Fibroblast of lung (primary cell): ENCODE data around the gene TLR6.

Experiments
- EZH2 ChIP-seq: IDR thresholded peaks from 2 replicates; pipeline ENCODE4 v1.5.1; 2012; ENCODE audit warnings: low read length, control low read depth, mild to moderate bottlenecking; ENCODE audit errors: missing control alignments
- TF ChIP-seq, protein P1 (sequence below), 2 donors: IDR thresholded peaks in 1 of 2; conservative IDR thresholded peaks in 1 of 2; 1 replicate in 1 of 2; 2 replicates in 1 of 2; pipeline ENCODE4 v1.5.1; 2011 to 2012; ENCODE audit warnings: low read length in 2 of 2, control low read depth in 1 of 2, inconsistent platforms in 1 of 2, low read depth in 1 of 2, mild to moderate bottlenecking in 1 of 2

DNA sequence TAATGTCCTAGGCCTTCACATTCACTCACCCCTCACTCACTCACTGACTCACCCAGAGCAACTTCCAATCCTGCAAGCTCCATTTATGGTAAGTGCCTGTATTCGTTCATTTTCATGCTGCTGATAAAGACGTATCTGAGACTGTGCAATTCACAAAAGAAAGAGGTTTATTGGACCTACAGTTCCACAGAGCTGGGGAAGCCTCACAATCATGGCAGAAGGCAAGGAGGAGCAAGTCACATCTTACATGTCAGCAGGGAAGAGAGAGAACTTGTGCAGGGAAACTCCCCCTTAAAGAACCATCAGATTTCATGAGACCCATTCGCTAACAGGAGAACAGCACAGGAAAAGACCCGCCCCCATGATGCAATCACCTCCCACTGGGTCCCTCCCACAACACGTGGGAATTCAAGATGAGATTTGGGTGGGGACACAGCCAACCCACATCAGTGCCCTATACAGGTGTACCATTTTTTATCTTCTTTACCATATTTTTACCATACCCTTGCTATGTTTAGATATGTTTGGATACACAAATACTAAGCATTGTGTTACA, 33.8 kb downstream of the TLR6 start:
- TF ChIP-seq, protein P1, sequence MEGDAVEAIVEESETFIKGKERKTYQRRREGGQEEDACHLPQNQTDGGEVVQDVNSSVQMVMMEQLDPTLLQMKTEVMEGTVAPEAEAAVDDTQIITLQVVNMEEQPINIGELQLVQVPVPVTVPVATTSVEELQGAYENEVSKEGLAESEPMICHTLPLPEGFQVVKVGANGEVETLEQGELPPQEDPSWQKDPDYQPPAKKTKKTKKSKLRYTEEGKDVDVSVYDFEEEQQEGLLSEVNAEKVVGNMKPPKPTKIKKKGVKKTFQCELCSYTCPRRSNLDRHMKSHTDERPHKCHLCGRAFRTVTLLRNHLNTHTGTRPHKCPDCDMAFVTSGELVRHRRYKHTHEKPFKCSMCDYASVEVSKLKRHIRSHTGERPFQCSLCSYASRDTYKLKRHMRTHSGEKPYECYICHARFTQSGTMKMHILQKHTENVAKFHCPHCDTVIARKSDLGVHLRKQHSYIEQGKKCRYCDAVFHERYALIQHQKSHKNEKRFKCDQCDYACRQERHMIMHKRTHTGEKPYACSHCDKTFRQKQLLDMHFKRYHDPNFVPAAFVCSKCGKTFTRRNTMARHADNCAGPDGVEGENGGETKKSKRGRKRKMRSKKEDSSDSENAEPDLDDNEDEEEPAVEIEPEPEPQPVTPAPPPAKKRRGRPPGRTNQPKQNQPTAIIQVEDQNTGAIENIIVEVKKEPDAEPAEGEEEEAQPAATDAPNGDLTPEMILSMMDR (conservative IDR thresholded peaks at IDR 0.05 in 1 of 2, IDR thresholded peaks at IDR 0.05 in 1 of 2; ENCODE audit: low read depth in 1 of 2, low read length in 2 of 2) = no peak
- TF ChIP-seq EZH2 = no peak
